Activated CD4-positive, alpha-beta memory T cell treated with anti-CD3 and anti-CD28 coated beads for 36 hours (primary cell): Measurements from ENCODE around the gene DAW1. TPM values are rescaled to one million over a fixed set of nuclear protein-coding genes. Genes with fewer than 3 reads are reported as not detected.
"Not testable (repeated sequence)": the region's sequence is repeated elsewhere in the genome, so short reads cannot be mapped to it uniquely, and the experiment has no call there.

ENCODE experiments used
- CTCF ChIA-PET: fragments of 350-600 bp; sonication (Branson Sonifier 250); formaldehyde crosslinking; loops from one replicate; lab custom pipeline; 2021; ENCODE audit warnings: antibody characterized with exemption, inconsistent platforms; lab: Charles Lee
- POLR2A ChIA-PET: fragments of 350-600 bp; sonication (Branson Sonifier 250); formaldehyde crosslinking; loops from one replicate; lab custom pipeline; 2021; ENCODE audit warnings: antibody characterized with exemption; lab: Charles Lee
- DNase-seq: peaks from one replicate; pipeline ENCODE4 v3.0.0-alpha.2; 2020
- H3K27ac Mint-ChIP-seq: one replicate; pipeline ENCODE4 v1.8.0; 2021; ENCODE audit warnings: mixed read lengths
- H3K27me3 Mint-ChIP-seq: one replicate; pipeline ENCODE4 v1.8.0; 2021; ENCODE audit warnings: mixed read lengths
- H3K36me3 Mint-ChIP-seq: one replicate; pipeline ENCODE4 v1.8.0; 2021; ENCODE audit warnings: mixed read lengths
- H3K4me1 Mint-ChIP-seq: one replicate; pipeline ENCODE4 v1.8.0; 2021; ENCODE audit warnings: low read depth, mixed read lengths
- H3K4me3 Mint-ChIP-seq: one replicate; pipeline ENCODE4 v1.8.0; 2021; ENCODE audit warnings: mild to moderate bottlenecking, mixed read lengths
- H3K9me3 Mint-ChIP-seq: one replicate; pipeline ENCODE4 v1.8.0; 2021; ENCODE audit warnings: mixed read lengths
- intact Hi-C: fragments of 100-400 bp; cut with micrococcal nuclease; formaldehyde crosslinking; loops from one replicate; pipeline ENCODE4 v1.15.1; 2023
- total RNA-seq, 2 experiments: library from RNA; stranded (reverse); gene quantifications; one replicate each; pipeline ENCODE4 v1.2.3, GENCODE V29; 2021

The DAW1 gene
- not detected for total RNA-seq

GRCh38 chr2:227871375-227871791 is at the start of gene DAW1:
TSS of gene DAW1 (plus strand) at chr2:227871631. CDS start at chr2:227871690, 59 bp downstream.
- Mint-ChIP-seq H3K27me3 (peaks cover 29% of the 10 kb centered on the region), H3K4me1 (no peaks in the 10 kb centered on the region), H3K9me3 (no peaks in the 10 kb centered on the region), H3K27ac (no peak within 1 kb of the TSS), H3K4me3 (peak within 1 kb of the TSS; percentile 27), H3K36me3 (no peaks in the 10 kb centered on the region)
- ChIA-PET POLR2A (no interaction called here), CTCF (interaction anchor here (1.3 to 5.0 kb wide), 4 partner anchors 9 to 213 kb away, joined by 4 to 37 read pairs (median 10); no protein-coding TSS in a partner anchor)
- intact Hi-C loops = no loop called here
- peak; percentile 63 for DNase-seq

- Mint-ChIP-seq H3K27me3 (peaks cover 5% of the 10 kb centered on the region), H3K9me3 (no peaks in the 10 kb centered on the region), H3K4me1 (peaks cover 40% of the 10 kb centered on the region), H3K27ac (no peak overlapping the region), H3K4me3 (no peak overlapping the region), H3K36me3 (peaks cover 3% of the 10 kb centered on the region)
- ChIA-PET CTCF (no interaction called here), POLR2A (no interaction called here)
- intact Hi-C loops = no loop called here
- DNase-seq = no peak
Observed at GRCh38 chr2:227822416-227823003, 48.9 kb upstream of the DAW1 start.

GRCh38 chr2:227823922-227824321 is 47.5 kb upstream of the DAW1 start:
- CTCF ChIA-PET = no interaction called here
- DNase-seq = no peak
- Mint-ChIP-seq H3K4me3 (no peak overlapping the region), H3K4me1 (peaks cover 26% of the 10 kb centered on the region), H3K36me3 (no peaks in the 10 kb centered on the region), H3K9me3 (no peaks in the 10 kb centered on the region), H3K27ac (no peak overlapping the region), H3K27me3 (peaks cover 5% of the 10 kb centered on the region)
- intact Hi-C loops = no loop called here
- POLR2A ChIA-PET = no interaction called here

- Mint-ChIP-seq H3K36me3 (no peaks in the 10 kb centered on the region), H3K4me3 (no peak overlapping the region), H3K27ac (no peak overlapping the region), H3K9me3 (no peaks in the 10 kb centered on the region), H3K4me1 (peaks cover 22% of the 10 kb centered on the region), H3K27me3 (peaks cover 5% of the 10 kb centered on the region)
- DNase-seq = no peak
- intact Hi-C loops = no loop called here
- CTCF ChIA-PET = no interaction called here
- POLR2A ChIA-PET = no interaction called here
Observed at GRCh38 chr2:227824711-227825110, 46.7 kb upstream of the DAW1 start.

GRCh38 chr2:227826019-227826521 is 45.4 kb upstream of the DAW1 start:
- H3K4me1 Mint-ChIP-seq = peaks cover 13% of the 10 kb centered on the region
- intact Hi-C loops = no loop called here
- H3K9me3 Mint-ChIP-seq = no peaks in the 10 kb centered on the region
- ChIA-PET POLR2A (no interaction called here), CTCF (no interaction called here)
- peak; percentile 53 for DNase-seq
- no peaks in the 10 kb centered on the region for H3K27me3 Mint-ChIP-seq
- peak overlapping the region; percentile 17 for H3K4me3 Mint-ChIP-seq
- H3K36me3 Mint-ChIP-seq = no peaks in the 10 kb centered on the region
- peak overlapping the region; percentile 53 for H3K27ac Mint-ChIP-seq

- Mint-ChIP-seq H3K27me3 (no peaks in the 10 kb centered on the region), H3K27ac (peak overlapping the region; percentile 53), H3K36me3 (no peaks in the 10 kb centered on the region), H3K4me1 (peaks cover 13% of the 10 kb centered on the region), H3K9me3 (no peaks in the 10 kb centered on the region), H3K4me3 (no peak overlapping the region)
- CTCF ChIA-PET = interaction anchor here (1.6 kb wide), 1 partner anchor 36 kb away, joined by 4 read pairs; no protein-coding TSS in a partner anchor
- POLR2A ChIA-PET = no interaction called here
- no peak for DNase-seq
- intact Hi-C loops = no loop called here
Observed at GRCh38 chr2:227826563-227826962, 44.9 kb upstream of the DAW1 start.

GRCh38 chr2:227827143-227827542 is 44.3 kb upstream of the DAW1 start:
- H3K36me3 Mint-ChIP-seq = no peaks in the 10 kb centered on the region
- intact Hi-C loops = no loop called here
- POLR2A ChIA-PET = interaction anchor here (0.7 kb wide), 1 partner anchor 22 kb away, joined by 7 read pairs; no protein-coding TSS in a partner anchor
- no peaks in the 10 kb centered on the region for H3K9me3 Mint-ChIP-seq
- H3K4me1 Mint-ChIP-seq = peaks cover 13% of the 10 kb centered on the region
- no peak overlapping the region for H3K27ac Mint-ChIP-seq
- CTCF ChIA-PET = interaction anchor here (1.6 kb wide), 1 partner anchor 35 kb away, joined by 4 read pairs; no protein-coding TSS in a partner anchor
- H3K4me3 Mint-ChIP-seq = no peak overlapping the region
- no peak for DNase-seq
- H3K27me3 Mint-ChIP-seq = no peaks in the 10 kb centered on the region

- POLR2A ChIA-PET = no interaction called here
- intact Hi-C loops = no loop called here
- no peak for DNase-seq
- Mint-ChIP-seq H3K4me1 (peaks cover 13% of the 10 kb centered on the region), H3K27ac (no peak overlapping the region), H3K36me3 (no peaks in the 10 kb centered on the region), H3K9me3 (no peaks in the 10 kb centered on the region), H3K4me3 (no peak overlapping the region), H3K27me3 (no peaks in the 10 kb centered on the region)
- CTCF ChIA-PET = interaction anchor here (1.0 to 1.6 kb wide), 2 partner anchors 34 to 62 kb away, joined by 4 read pairs; no protein-coding TSS in a partner anchor
Observed at GRCh38 chr2:227828477-227828912, 42.9 kb upstream of the DAW1 start.

GRCh38 chr2:227829337-227829736 is 42.1 kb upstream of the DAW1 start:
- ChIA-PET CTCF (interaction anchor here (1.0 kb wide), 1 partner anchor 61 kb away, joined by 4 read pairs; no protein-coding TSS in a partner anchor), POLR2A (no interaction called here)
- Mint-ChIP-seq H3K36me3 (no peaks in the 10 kb centered on the region), H3K4me3 (no peak overlapping the region), H3K27ac (no peak overlapping the region), H3K27me3 (no peaks in the 10 kb centered on the region), H3K9me3 (no peaks in the 10 kb centered on the region), H3K4me1 (peaks cover 13% of the 10 kb centered on the region)
- no peak for DNase-seq
- intact Hi-C loops = no loop called here

- no peak overlapping the region for H3K27ac Mint-ChIP-seq
- H3K4me1 Mint-ChIP-seq = no peaks in the 10 kb centered on the region
- H3K9me3 Mint-ChIP-seq = no peaks in the 10 kb centered on the region
- intact Hi-C loops = no loop called here
- ChIA-PET POLR2A (no interaction called here), CTCF (no interaction called here)
- H3K27me3 Mint-ChIP-seq = peaks cover 2% of the 10 kb centered on the region
- no peak overlapping the region for H3K4me3 Mint-ChIP-seq
- no peaks in the 10 kb centered on the region for H3K36me3 Mint-ChIP-seq
- DNase-seq = no peak
Observed at GRCh38 chr2:227834423-227834822, 37.0 kb upstream of the DAW1 start.

- ChIA-PET POLR2A (no interaction called here), CTCF (no interaction called here)
- Mint-ChIP-seq H3K36me3 (no peaks in the 10 kb centered on the region), H3K9me3 (no peaks in the 10 kb centered on the region), H3K4me1 (peaks cover 3% of the 10 kb centered on the region), H3K27ac (no peak overlapping the region), H3K4me3 (no peak overlapping the region), H3K27me3 (peaks cover 2% of the 10 kb centered on the region)
- no peak for DNase-seq
- intact Hi-C loops = no loop called here
Observed at GRCh38 chr2:227834916-227835650, 36.3 kb upstream of the DAW1 start.

GRCh38 chr2:227839339-227840129 is 31.9 kb upstream of the DAW1 start:
- H3K4me1 Mint-ChIP-seq, POLR2A ChIA-PET, intact Hi-C loops, H3K4me3 Mint-ChIP-seq, H3K27ac Mint-ChIP-seq, DNase-seq, H3K9me3 Mint-ChIP-seq, H3K36me3 Mint-ChIP-seq, H3K27me3 Mint-ChIP-seq: not testable (repeated sequence)
- CTCF ChIA-PET = interaction anchor here (3.4 kb wide), 1 partner anchor 23 kb away, joined by 11 read pairs; no protein-coding TSS in a partner anchor
